Neural progenitor cell (in vitro differentiated cells): Measurements from ENCODE around the gene TMEM63B.

Experiments
- EZH2 ChIP-seq: fragments of 200-600 bp; sonication (generic); IDR thresholded peaks from 2 replicates; pipeline ENCODE4 v1.6.1; 2017; ENCODE audit warnings: antibody characterized with exemption, mild to moderate bottlenecking, moderate library complexity
- EZH2phosphoT487 ChIP-seq: fragments of 200-600 bp; sonication (generic); IDR thresholded peaks from 2 replicates; pipeline ENCODE4 v1.6.1; 2017; ENCODE audit warnings: antibody characterized with exemption
- TF ChIP-seq, protein P1 (sequence below): fragments of 200-600 bp; sonication (generic); IDR thresholded peaks from 2 replicates; pipeline ENCODE4 v1.5.1; 2017; ENCODE audit warnings: antibody characterized with exemption, mild to moderate bottlenecking

DNA sequence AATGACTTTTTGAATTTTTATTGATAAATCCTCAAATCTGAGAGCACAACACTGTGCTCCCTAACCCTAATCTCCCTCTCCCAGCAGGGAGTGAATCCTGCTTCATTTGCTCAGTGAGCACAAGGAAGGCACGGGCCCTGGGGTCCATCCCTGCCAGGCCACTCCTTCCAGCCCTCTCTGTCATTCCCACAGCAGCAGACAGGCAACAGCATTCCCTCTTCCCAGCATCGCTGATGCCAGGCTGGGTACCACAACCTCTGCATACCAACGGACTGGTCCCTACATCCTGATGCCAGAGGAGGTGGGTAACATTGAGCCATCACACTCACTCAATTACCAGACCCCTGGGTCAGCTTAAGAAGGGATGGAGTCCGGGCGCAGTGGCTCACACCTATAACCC lies 34.3 kb upstream of the TMEM63B start:
- TF ChIP-seq, protein P1, sequence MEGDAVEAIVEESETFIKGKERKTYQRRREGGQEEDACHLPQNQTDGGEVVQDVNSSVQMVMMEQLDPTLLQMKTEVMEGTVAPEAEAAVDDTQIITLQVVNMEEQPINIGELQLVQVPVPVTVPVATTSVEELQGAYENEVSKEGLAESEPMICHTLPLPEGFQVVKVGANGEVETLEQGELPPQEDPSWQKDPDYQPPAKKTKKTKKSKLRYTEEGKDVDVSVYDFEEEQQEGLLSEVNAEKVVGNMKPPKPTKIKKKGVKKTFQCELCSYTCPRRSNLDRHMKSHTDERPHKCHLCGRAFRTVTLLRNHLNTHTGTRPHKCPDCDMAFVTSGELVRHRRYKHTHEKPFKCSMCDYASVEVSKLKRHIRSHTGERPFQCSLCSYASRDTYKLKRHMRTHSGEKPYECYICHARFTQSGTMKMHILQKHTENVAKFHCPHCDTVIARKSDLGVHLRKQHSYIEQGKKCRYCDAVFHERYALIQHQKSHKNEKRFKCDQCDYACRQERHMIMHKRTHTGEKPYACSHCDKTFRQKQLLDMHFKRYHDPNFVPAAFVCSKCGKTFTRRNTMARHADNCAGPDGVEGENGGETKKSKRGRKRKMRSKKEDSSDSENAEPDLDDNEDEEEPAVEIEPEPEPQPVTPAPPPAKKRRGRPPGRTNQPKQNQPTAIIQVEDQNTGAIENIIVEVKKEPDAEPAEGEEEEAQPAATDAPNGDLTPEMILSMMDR: no peak
- no peak for TF ChIP-seq EZH2
- TF ChIP-seq EZH2phosphoT487: no peak
